ENCODE data around the gene BGN. TPM values are rescaled to one million over a fixed set of nuclear protein-coding genes. Genes with fewer than 3 reads are reported as not detected.

The BGN gene
- total RNA-seq, 1 donor from 2014 or later: 62.2 TPM

Other genes starting within 250 kb of the BGN start
- gene PNMA6F, start 173.2 kb upstream of the BGN start, total RNA-seq: not detected
- 10.6 TPM for gene ZNF275, start 160.8 kb upstream of the BGN start, total RNA-seq
- gene PNMA6E, start 93.6 kb upstream of the BGN start, total RNA-seq: not detected
- gene ZFP92, start 83.5 kb upstream of the BGN start, total RNA-seq: 1.4 TPM
- 2.2 TPM for gene TREX2, start 48.9 kb upstream of the BGN start, total RNA-seq
- gene HAUS7, start 24.4 kb upstream of the BGN start, total RNA-seq: 20.7 TPM
- 0.41 TPM for gene ATP2B3, start 22.7 kb downstream of the BGN start, total RNA-seq
- gene CCNQ, start 104.2 kb downstream of the BGN start, total RNA-seq: 11.1 TPM
- not detected for gene DUSP9, start 152.2 kb downstream of the BGN start, total RNA-seq
- 0.92 TPM for gene PNCK, start 178.8 kb downstream of the BGN start, total RNA-seq
- 26.9 TPM for gene SLC6A8, start 192.9 kb downstream of the BGN start, total RNA-seq
- 84.2 TPM for gene BCAP31, start 229.4 kb downstream of the BGN start, total RNA-seq
- 12.0 TPM for gene ABCD1, start 229.9 kb downstream of the BGN start, total RNA-seq